ENCODE results near the gene PARVA.

GRCh38 chr11:12460466-12460865 is 83.1 kb downstream of the PARVA start:
- TF ChIP-seq REST (IDR thresholded peaks at IDR 0.05) (no peak), CTCF (IDR thresholded peaks at IDR 0.05; ENCODE audit: low read depth, low read length, missing input control) (no peak), HNF4A (conservative IDR thresholded peaks at IDR 0.05) (no peak), RAD21 (IDR thresholded peaks at IDR 0.05) (no peak)

Data from liver (tissue), 3 donors.